Transverse colon (tissue), 3 donors: ENCODE measurements around the gene APOBR.

ENCODE experiments used
- EP300 ChIP-seq: sonication (generic); formaldehyde crosslinking; IDR thresholded peaks from one replicate; pipeline ENCODE4 v1.6.1; 2017; ENCODE audit warnings: antibody characterized with exemption, low read depth
- TF ChIP-seq, protein P1 (sequence below), 5 experiments: fragments of 200-600 bp in 3 of 5; fragments of 450-650 bp in 2 of 5; sonication (generic) in 3 of 5; IDR thresholded peaks; 1 replicate in 2 of 5; 2 replicates in 3 of 5; pipeline ENCODE4 v1.5.1; 2016 to 2017; ENCODE audit warnings: antibody characterized with exemption in 5 of 5, inconsistent platforms in 3 of 5, mild to moderate bottlenecking in 2 of 5, moderate library complexity in 1 of 5

DNA sequence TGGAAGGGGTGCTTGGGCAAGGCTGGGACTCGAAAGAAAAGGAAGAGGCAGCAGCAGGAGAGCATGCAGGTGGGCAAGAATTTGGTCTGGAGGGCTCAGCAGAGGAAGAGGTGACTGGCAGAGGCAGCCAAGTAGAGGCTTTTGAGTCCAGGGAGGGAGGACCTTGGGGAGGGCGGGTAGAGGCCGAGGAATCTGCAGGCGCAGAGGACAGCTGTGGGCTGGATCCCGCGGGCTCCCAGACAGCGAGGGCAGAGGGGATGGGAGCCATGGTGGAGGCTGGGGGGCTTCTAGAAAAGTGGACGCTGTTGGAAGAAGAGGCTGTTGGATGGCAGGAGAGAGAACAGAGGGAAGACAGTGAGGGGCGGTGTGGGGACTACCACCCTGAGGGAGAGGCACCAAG, 2.9 kb downstream of the APOBR start:
- no peak for TF ChIP-seq EP300
- TF ChIP-seq, protein P1, sequence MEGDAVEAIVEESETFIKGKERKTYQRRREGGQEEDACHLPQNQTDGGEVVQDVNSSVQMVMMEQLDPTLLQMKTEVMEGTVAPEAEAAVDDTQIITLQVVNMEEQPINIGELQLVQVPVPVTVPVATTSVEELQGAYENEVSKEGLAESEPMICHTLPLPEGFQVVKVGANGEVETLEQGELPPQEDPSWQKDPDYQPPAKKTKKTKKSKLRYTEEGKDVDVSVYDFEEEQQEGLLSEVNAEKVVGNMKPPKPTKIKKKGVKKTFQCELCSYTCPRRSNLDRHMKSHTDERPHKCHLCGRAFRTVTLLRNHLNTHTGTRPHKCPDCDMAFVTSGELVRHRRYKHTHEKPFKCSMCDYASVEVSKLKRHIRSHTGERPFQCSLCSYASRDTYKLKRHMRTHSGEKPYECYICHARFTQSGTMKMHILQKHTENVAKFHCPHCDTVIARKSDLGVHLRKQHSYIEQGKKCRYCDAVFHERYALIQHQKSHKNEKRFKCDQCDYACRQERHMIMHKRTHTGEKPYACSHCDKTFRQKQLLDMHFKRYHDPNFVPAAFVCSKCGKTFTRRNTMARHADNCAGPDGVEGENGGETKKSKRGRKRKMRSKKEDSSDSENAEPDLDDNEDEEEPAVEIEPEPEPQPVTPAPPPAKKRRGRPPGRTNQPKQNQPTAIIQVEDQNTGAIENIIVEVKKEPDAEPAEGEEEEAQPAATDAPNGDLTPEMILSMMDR (IDR thresholded peaks at IDR 0.05), result no peak
